Erythroblast (primary cell): ENCODE measurements around the gene C1QTNF1.

Experiments used
- GATA1 ChIP-seq: IDR thresholded peaks from 2 replicates; pipeline ENCODE4 v1.6.1; 2011; ENCODE audit warnings: low read depth, mild to moderate bottlenecking, control low read depth, low read length, moderate library complexity
- POLR2A ChIP-seq: IDR thresholded peaks from 2 replicates; pipeline ENCODE4 v1.6.1; 2011; ENCODE audit warnings: mild to moderate bottlenecking, low read length

- TF ChIP-seq POLR2A (no peak), GATA1 (no peak)
Observed at GRCh38 chr17:79073706-79074088, 49.7 kb downstream of the C1QTNF1 start.
